ENCODE data around the gene TMOD2. TPM values are rescaled to one million over a fixed set of nuclear protein-coding genes. Genes with fewer than 3 reads are reported as not detected.

The TMOD2 gene
- total RNA-seq, 1 donor from 2014 or later: 9.2 TPM

GRCh38 chr15:51855612-51856011, 104.2 kb downstream of the TMOD2 start:
- no peak for DNase-seq (ENCODE audit: low spot score)

GRCh38 chr15:51856714-51857380, 105.5 kb downstream of the TMOD2 start:
- no peak for DNase-seq (ENCODE audit: low spot score)

GRCh38 chr15:51861557-51862359, 110.4 kb downstream of the TMOD2 start:
- DNase-seq (ENCODE audit: low spot score): no peak

GRCh38 chr15:51863131-51863530, 111.7 kb downstream of the TMOD2 start:
- no peak for DNase-seq (ENCODE audit: low spot score)

GRCh38 chr15:51864408-51865056, 113.1 kb downstream of the TMOD2 start:
- no peak for DNase-seq (ENCODE audit: low spot score)

GRCh38 chr15:51865317-51865716, 113.9 kb downstream of the TMOD2 start:
- DNase-seq (ENCODE audit: low spot score): no peak

Other genes starting within 250 kb of the TMOD2 start
- gene DMXL2, start 128.8 kb upstream of the TMOD2 start, total RNA-seq: 43.5 TPM
- gene SCG3, start 70.1 kb upstream of the TMOD2 start, total RNA-seq: 0.18 TPM
- gene LYSMD2, start 13.9 kb upstream of the TMOD2 start, total RNA-seq: 13.1 TPM
- 44.2 TPM for gene TMOD3, start 78.1 kb downstream of the TMOD2 start, total RNA-seq
- gene LEO1, start 220.2 kb downstream of the TMOD2 start, total RNA-seq: 23.1 TPM